IPS-18a (cell line): ENCODE measurements around the gene ABCC11.
"Not testable (repeated sequence)": the region's sequence is repeated elsewhere in the genome, so short reads cannot be mapped to it uniquely, and the experiment has no call there.

Experiments used
- H3K27ac ChIP-seq: one replicate; pipeline ENCODE4 v1.5.1; 2013; ENCODE audit warnings: low read length
- H3K27me3 ChIP-seq: one replicate; pipeline ENCODE4 v1.6.1; 2013; ENCODE audit warnings: mild to moderate bottlenecking, low read length; ENCODE audit not compliant: control insufficient read depth, insufficient read depth
- H3K36me3 ChIP-seq: one replicate; pipeline ENCODE4 v1.6.1; 2013; ENCODE audit warnings: low read depth, low read length; ENCODE audit not compliant: control insufficient read depth
- H3K4me1 ChIP-seq: one replicate; pipeline ENCODE4 v1.6.1; 2013; ENCODE audit warnings: low read depth, low read length; ENCODE audit not compliant: control insufficient read depth
- H3K4me3 ChIP-seq: one replicate; pipeline ENCODE4 v1.5.1; 2013; ENCODE audit warnings: low read length
- H3K9ac ChIP-seq: one replicate; pipeline ENCODE4 v1.6.1; 2013; ENCODE audit warnings: mild to moderate bottlenecking, low read length, moderate library complexity
- H3K9me3 ChIP-seq: one replicate; pipeline ENCODE4 v1.6.1; 2013; ENCODE audit warnings: low read depth, low read length; ENCODE audit not compliant: control insufficient read depth

ABCC11 gene

GRCh38 chr16:48194828-48195556 is 52.3 kb downstream of the ABCC11 start:
- Histone ChIP-seq H3K4me1 (no peaks in the 10 kb centered on the region), H3K36me3 (no peaks in the 10 kb centered on the region), H3K4me3 (no peak overlapping the region), H3K9ac (no peak overlapping the region), H3K27ac (no peak overlapping the region), H3K9me3 (no peaks in the 10 kb centered on the region), H3K27me3 (no peaks in the 10 kb centered on the region)

GRCh38 chr16:48193846-48194245 is 53.5 kb downstream of the ABCC11 start:
- no peaks in the 10 kb centered on the region for H3K4me1 ChIP-seq
- H3K4me3 ChIP-seq = no peak overlapping the region
- no peaks in the 10 kb centered on the region for H3K36me3 ChIP-seq
- H3K27ac ChIP-seq = no peak overlapping the region
- no peak overlapping the region for H3K9ac ChIP-seq
- H3K27me3 ChIP-seq = no peaks in the 10 kb centered on the region
- no peaks in the 10 kb centered on the region for H3K9me3 ChIP-seq

GRCh38 chr16:48188449-48189102 is 58.8 kb downstream of the ABCC11 start:
- no peak overlapping the region for H3K27ac ChIP-seq
- no peak overlapping the region for H3K9ac ChIP-seq
- no peaks in the 10 kb centered on the region for H3K4me1 ChIP-seq
- H3K36me3 ChIP-seq = no peaks in the 10 kb centered on the region
- H3K4me3 ChIP-seq = no peak overlapping the region
- no peaks in the 10 kb centered on the region for H3K9me3 ChIP-seq
- H3K27me3 ChIP-seq = no peaks in the 10 kb centered on the region

- H3K4me3 ChIP-seq = no peak overlapping the region
- no peak overlapping the region for H3K27ac ChIP-seq
- no peaks in the 10 kb centered on the region for H3K36me3 ChIP-seq
- no peak overlapping the region for H3K9ac ChIP-seq
- no peaks in the 10 kb centered on the region for H3K27me3 ChIP-seq
- H3K9me3 ChIP-seq = no peaks in the 10 kb centered on the region
- no peaks in the 10 kb centered on the region for H3K4me1 ChIP-seq
These were observed 59.6 kb downstream of the ABCC11 start for GRCh38 chr16:48187779-48188178.

GRCh38 chr16:48184681-48185080 is 62.7 kb downstream of the ABCC11 start:
- Histone ChIP-seq H3K27me3 (no peaks in the 10 kb centered on the region), H3K9ac (no peak overlapping the region), H3K27ac (no peak overlapping the region), H3K4me3 (no peak overlapping the region), H3K36me3 (no peaks in the 10 kb centered on the region), H3K4me1 (no peaks in the 10 kb centered on the region), H3K9me3 (no peaks in the 10 kb centered on the region)

- Histone ChIP-seq H3K9me3 (no peaks in the 10 kb centered on the region), H3K4me3 (no peak overlapping the region), H3K27me3 (no peaks in the 10 kb centered on the region), H3K4me1 (no peaks in the 10 kb centered on the region), H3K9ac (no peak overlapping the region), H3K36me3 (no peaks in the 10 kb centered on the region), H3K27ac (no peak overlapping the region)
These were observed 64.3 kb downstream of the ABCC11 start for GRCh38 chr16:48182979-48183537.

- not testable (repeated sequence) for H3K4me1 ChIP-seq, H3K27ac ChIP-seq, H3K9me3 ChIP-seq, H3K27me3 ChIP-seq, H3K4me3 ChIP-seq, H3K9ac ChIP-seq, H3K36me3 ChIP-seq
These were observed 65.4 kb downstream of the ABCC11 start for GRCh38 chr16:48181746-48182520.

- Histone ChIP-seq H3K4me3 (no peak overlapping the region), H3K27me3 (no peaks in the 10 kb centered on the region), H3K9me3 (no peaks in the 10 kb centered on the region), H3K4me1 (no peaks in the 10 kb centered on the region), H3K27ac (no peak overlapping the region), H3K9ac (no peak overlapping the region), H3K36me3 (no peaks in the 10 kb centered on the region)
These were observed 66.4 kb downstream of the ABCC11 start for GRCh38 chr16:48180868-48181480.

- Histone ChIP-seq H3K9ac (no peak overlapping the region), H3K4me1 (no peaks in the 10 kb centered on the region), H3K4me3 (no peak overlapping the region), H3K9me3 (no peaks in the 10 kb centered on the region), H3K27ac (no peak overlapping the region), H3K27me3 (no peaks in the 10 kb centered on the region), H3K36me3 (no peaks in the 10 kb centered on the region)
These were observed 70.5 kb downstream of the ABCC11 start for GRCh38 chr16:48176635-48177408.

GRCh38 chr16:48173889-48174288 is 73.5 kb downstream of the ABCC11 start:
- no peaks in the 10 kb centered on the region for H3K4me1 ChIP-seq
- no peak overlapping the region for H3K27ac ChIP-seq
- no peaks in the 10 kb centered on the region for H3K9me3 ChIP-seq
- H3K4me3 ChIP-seq = no peak overlapping the region
- H3K36me3 ChIP-seq = no peaks in the 10 kb centered on the region
- H3K9ac ChIP-seq = no peak overlapping the region
- no peaks in the 10 kb centered on the region for H3K27me3 ChIP-seq

GRCh38 chr16:48172682-48173081 is 74.7 kb downstream of the ABCC11 start:
- H3K4me1 ChIP-seq = no peaks in the 10 kb centered on the region
- no peaks in the 10 kb centered on the region for H3K27me3 ChIP-seq
- no peaks in the 10 kb centered on the region for H3K36me3 ChIP-seq
- no peaks in the 10 kb centered on the region for H3K9me3 ChIP-seq
- no peak overlapping the region for H3K27ac ChIP-seq
- no peak overlapping the region for H3K9ac ChIP-seq
- no peak overlapping the region for H3K4me3 ChIP-seq
